ENCODE measurements around the gene DKK3. TPM values are rescaled to one million over a fixed set of nuclear protein-coding genes. Genes with fewer than 3 reads are reported as not detected.

DKK3 gene
- total RNA-seq: 59.5 TPM
- 49.6 TPM for polyA plus RNA-seq (ENCODE audit: insufficient read depth, low read depth, low replicate concordance)
- long read RNA-seq, donor 1, transcript DKK3-201 (8 exons, 2,636 nt): major isoform, 6 of 14 reads
- long read RNA-seq, donor 1, partial matches to known transcripts: 6 of 14 reads
- long read RNA-seq, donor 1, other reads (novel, unspliced or antisense): 0 of 14 reads
- long read RNA-seq, donor 2, partial matches to known transcripts: 0 of 3 reads
- long read RNA-seq, donor 2, other reads (novel, unspliced or antisense): 0 of 3 reads
- long read RNA-seq, donor 3, partial matches to known transcripts: 11 of 16 reads
- long read RNA-seq, donor 3, other reads (novel, unspliced or antisense): 0 of 16 reads
- long read RNA-seq, donor 4, transcript DKK3-201 (8 exons, 2,636 nt): major isoform, 6 of 33 reads
- long read RNA-seq, donor 4, partial matches to known transcripts: 26 of 33 reads
- long read RNA-seq, donor 4, other reads (novel, unspliced or antisense): 0 of 33 reads
- long read RNA-seq, donor 5: 0 reads
- long read RNA-seq, donor 6, partial matches to known transcripts: 0 of 1 reads
- long read RNA-seq, donor 6, other reads (novel, unspliced or antisense): 0 of 1 reads
- long read RNA-seq, donor 7, transcript DKK3-201 (8 exons, 2,636 nt): major isoform, 31 of 104 reads
- long read RNA-seq, donor 7, partial matches to known transcripts: 56 of 104 reads
- long read RNA-seq, donor 7, other reads (novel, unspliced or antisense): 16 of 104 reads
- long read RNA-seq, donor 8, transcript DKK3-215 (3 exons, 1,087 nt): major isoform, 9 of 31 reads
- long read RNA-seq, donor 8, partial matches to known transcripts: 19 of 31 reads
- long read RNA-seq, donor 8, other reads (novel, unspliced or antisense): 0 of 31 reads
- long read RNA-seq, donor 9, partial matches to known transcripts: 0 of 8 reads
- long read RNA-seq, donor 9, other reads (novel, unspliced or antisense): 0 of 8 reads
- long read RNA-seq, donor 10, partial matches to known transcripts: 19 of 24 reads
- long read RNA-seq, donor 10, other reads (novel, unspliced or antisense): 0 of 24 reads

DNA sequence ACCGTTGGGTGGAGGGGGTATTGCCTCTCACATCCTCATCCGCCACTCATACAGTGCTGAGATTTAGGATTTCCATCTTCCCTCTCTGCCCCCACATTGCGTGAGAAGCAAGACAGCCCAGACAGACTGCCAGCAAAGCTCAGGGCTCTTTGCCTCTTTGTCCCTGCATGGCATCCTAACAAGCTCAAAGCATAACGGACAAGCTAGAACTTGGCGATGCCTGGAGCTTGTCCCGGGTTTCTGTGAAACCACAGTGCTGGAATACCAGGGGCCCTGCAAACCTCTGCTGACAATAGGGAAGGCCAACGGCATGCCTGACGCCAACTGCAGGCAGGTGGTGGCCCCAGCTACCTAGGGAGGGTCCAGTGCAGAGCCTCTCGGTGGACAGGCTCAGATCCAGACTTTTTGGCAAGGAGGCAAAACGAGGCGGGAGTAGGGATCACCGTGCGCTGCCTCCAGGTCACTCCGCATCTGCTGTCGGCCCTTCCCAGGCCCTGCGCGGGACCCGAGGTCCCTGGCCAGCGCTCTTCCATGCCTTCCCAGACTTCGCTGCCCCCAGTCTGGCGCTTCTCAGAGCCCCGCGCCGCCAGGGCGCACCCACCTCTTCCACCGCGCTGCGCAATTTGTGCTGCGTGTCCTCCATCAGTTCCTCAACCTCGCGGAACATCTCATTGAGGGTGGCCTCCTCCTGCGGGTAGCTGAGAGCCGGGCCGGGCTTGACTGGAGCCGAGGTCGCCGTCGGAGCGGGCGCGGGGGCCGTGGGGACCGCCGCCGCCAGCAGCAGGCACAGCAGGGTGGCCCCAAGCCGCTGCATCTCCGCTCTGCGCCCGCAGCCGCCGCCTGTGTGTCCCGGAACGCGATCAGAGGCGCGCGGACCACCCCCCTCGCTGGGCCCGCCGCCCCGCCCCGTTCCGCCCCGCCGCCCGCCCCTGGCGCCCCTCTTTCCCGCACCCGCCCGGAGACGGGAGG lies at the start of gene DKK3:
Gene DKK3, minus strand, starts transcription at position 858 of the 969 bp plus-strand sequence. Its CDS starts 44 bp downstream, at position 814.
- peak within 1 kb of the TSS; percentile 36 to 63 (median 58) for H3K4me3 ChIP-seq (ENCODE audit: low read length in 3 of 3)
- DNase-seq (peak in 4 of 5 donors; percentile 20 to 49 (median 45)), FAIRE-seq (no peak)
- H3K27me3 ChIP-seq (ENCODE audit: control insufficient read depth, insufficient read depth, low read length): no peaks in the 10 kb centered on the region
- TF ChIP-seq CTCF (IDR thresholded peaks at IDR 0.05; ENCODE audit: borderline replicate concordance, extremely low read depth, insufficient read depth): no peak
- intact Hi-C loops (cut with DNase I): no loop called here
- no peak within 1 kb of the TSS for H3K27ac ChIP-seq (ENCODE audit: low read depth in 2 of 2, low read length in 2 of 2)
- peaks cover 0 to 5% (median 3%) of the 10 kb centered on the region in 3 donors for H3K4me1 ChIP-seq (ENCODE audit: control insufficient read depth in 2 of 3, insufficient read depth in 2 of 3, low read depth in 1 of 3, low read length in 3 of 3)
- H3K9ac ChIP-seq (ENCODE audit: low read length in 3 of 3): peak within 1 kb of the TSS in 1 of 3 donors; percentile 51
- H3K9me3 ChIP-seq (ENCODE audit: control insufficient read depth in 2 of 3, insufficient read depth in 1 of 3, low read length in 3 of 3): no peaks in the 10 kb centered on the region
- peaks cover 0 to 2% (median 0%) of the 10 kb centered on the region in 3 donors for H3K36me3 ChIP-seq (ENCODE audit: control insufficient read depth in 2 of 3, insufficient read depth in 3 of 3, low read length in 3 of 3)

DNA sequence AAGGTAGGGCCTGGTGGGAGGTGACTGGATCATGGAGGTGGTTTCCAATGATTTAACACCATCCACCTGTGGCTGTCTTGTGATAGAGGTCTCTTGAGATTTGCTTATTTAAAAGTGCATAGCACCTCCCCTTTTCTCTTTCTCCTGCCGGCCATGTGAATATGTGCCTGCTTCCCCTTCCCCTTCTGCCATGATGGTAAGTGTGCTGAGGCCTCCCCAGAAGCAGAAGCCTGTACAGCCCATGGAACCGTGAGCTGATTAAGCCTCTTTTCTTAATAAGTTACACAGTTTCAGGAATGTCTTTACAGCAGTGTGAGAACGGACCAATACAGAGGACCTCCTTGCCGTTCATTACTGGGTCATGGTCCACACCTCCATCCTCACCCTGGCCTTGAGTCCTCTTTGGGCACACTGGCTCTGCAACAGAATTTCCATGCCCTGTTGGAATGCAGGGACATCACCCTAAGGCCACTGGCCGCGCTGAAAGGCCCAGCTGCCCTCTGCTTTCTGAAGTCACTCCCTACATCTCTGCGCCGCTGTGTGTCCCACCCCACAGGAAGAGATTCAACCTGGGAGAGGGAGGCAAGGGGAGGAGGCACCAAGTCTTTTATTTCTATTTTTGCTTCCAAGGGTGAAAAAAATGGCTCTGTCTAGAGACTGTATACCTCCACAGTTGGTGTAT lies 49.0 kb upstream of the DKK3 start:
- Histone ChIP-seq H3K27me3 (ENCODE audit: control insufficient read depth, insufficient read depth, low read length) (no peaks in the 10 kb centered on the region), H3K9ac (ENCODE audit: low read length in 3 of 3) (no peak overlapping the region), H3K27ac (ENCODE audit: low read depth in 2 of 2, low read length in 2 of 2) (no peak overlapping the region), H3K9me3 (ENCODE audit: control insufficient read depth in 2 of 3, insufficient read depth in 1 of 3, low read length in 3 of 3) (no peaks in the 10 kb centered on the region), H3K36me3 (ENCODE audit: control insufficient read depth in 2 of 3, insufficient read depth in 3 of 3, low read length in 3 of 3) (no peaks in the 10 kb centered on the region), H3K4me3 (ENCODE audit: low read length in 3 of 3) (no peak overlapping the region), H3K4me1 (ENCODE audit: control insufficient read depth in 2 of 3, insufficient read depth in 2 of 3, low read depth in 1 of 3, low read length in 3 of 3) (no peaks in the 10 kb centered on the region)
- peak in 1 of 5 donors; percentile 52 for DNase-seq
- intact Hi-C loops (cut with DNase I): no loop called here
- no peak for FAIRE-seq
- no peak for TF ChIP-seq CTCF (IDR thresholded peaks at IDR 0.05; ENCODE audit: borderline replicate concordance, extremely low read depth, insufficient read depth)

DNA sequence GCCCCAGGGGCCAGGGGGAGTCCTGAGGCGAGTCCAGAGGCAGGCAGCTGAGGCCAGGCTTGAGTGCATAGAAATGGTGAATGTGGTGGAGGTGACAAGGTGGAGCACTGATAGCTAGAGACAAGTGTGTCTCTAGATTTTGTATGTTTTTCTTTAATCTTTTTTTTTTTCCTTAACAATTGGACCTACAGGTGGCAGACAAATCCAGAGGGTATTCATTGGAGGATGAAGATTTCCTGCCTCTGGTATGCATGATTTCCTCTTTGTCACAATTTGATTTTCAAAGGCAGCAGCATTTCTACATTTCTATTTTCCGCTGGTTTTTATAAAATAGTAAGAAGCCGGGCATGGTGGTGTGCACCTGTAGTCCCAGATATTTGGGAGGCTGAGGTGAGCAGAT lies 47.7 kb upstream of the DKK3 start:
- H3K9ac ChIP-seq (ENCODE audit: low read length in 3 of 3): no peak overlapping the region
- no peaks in the 10 kb centered on the region for H3K36me3 ChIP-seq (ENCODE audit: control insufficient read depth in 2 of 3, insufficient read depth in 3 of 3, low read length in 3 of 3)
- no peak overlapping the region for H3K4me3 ChIP-seq (ENCODE audit: low read length in 3 of 3)
- intact Hi-C loops (cut with DNase I): no loop called here
- no peak for TF ChIP-seq CTCF (IDR thresholded peaks at IDR 0.05; ENCODE audit: borderline replicate concordance, extremely low read depth, insufficient read depth)
- H3K4me1 ChIP-seq (ENCODE audit: control insufficient read depth in 2 of 3, insufficient read depth in 2 of 3, low read depth in 1 of 3, low read length in 3 of 3): no peaks in the 10 kb centered on the region
- H3K9me3 ChIP-seq (ENCODE audit: control insufficient read depth in 2 of 3, insufficient read depth in 1 of 3, low read length in 3 of 3): no peaks in the 10 kb centered on the region
- no peak for DNase-seq
- no peak for FAIRE-seq
- H3K27me3 ChIP-seq (ENCODE audit: control insufficient read depth, insufficient read depth, low read length): no peaks in the 10 kb centered on the region
- no peak overlapping the region for H3K27ac ChIP-seq (ENCODE audit: low read depth in 2 of 2, low read length in 2 of 2)

Data from kidney (tissue), 22 donors.